ENCODE measurements around the gene MYOM3.

The MYOM3 gene

DNA sequence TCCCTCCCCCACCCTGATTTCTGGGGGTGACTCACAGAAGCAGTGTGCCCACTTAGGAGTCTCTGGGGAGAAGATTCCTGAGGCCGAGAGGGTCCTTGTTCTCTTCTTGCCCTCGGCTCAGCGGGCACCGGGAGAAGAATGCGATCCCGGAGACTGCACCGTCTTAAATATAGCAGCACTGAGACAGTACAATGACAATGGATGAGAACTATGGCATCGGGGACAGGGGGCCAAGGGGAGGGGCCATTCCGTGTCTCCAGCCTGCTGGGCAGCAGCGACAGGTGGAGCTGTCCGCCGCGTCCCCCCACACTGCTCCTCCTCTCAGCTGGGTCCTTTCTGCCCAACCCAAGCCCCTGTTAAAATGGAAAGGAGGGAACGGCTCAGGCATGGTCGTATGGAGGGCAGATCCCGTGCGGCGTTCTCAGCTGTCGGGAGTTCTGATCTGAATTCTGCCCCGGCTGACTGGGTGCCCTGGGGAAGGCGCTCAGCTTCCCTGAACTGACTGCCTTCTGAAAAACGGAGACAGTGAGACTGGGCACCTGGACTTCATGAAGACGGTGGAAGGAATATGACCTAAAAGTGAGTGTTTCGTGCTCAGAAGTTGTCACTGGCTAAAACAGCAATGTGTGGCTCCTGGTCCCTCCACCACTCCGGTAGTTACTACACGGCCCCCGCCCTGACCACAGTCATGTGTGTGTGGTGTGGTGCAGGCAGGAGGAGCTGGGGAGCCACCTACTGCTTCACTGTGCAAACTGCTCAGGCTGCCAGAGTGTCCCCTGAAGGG, at the start of gene MYOM3:
Gene MYOM3, minus strand, starts transcription at position 140 of the 784 bp plus-strand sequence. CDS start 3,499 bp downstream, outside the sequence.
- DNase-seq (ENCODE audit: low spot score), result peak; percentile 44

DNA sequence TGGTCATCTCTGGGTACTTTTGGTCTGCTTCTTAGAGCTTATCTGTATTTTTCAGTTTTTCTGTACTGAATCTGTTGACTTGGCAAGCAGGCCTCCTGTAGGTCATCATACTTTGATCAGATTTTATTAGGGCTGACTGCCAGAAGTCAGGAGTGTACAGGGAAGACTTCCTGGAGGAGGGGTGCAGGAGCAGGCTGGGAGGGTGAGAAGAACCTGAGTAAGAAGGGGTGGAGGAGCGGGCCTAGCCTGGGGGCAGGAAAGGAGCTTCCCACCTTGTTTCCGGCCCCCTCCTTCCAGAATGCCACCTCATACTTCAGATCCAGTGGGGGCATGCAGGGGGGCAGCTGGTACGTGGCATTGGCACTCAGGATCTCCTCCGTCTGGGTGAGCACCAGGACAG, 49.3 kb upstream of the MYOM3 start:
- DNase-seq (ENCODE audit: low spot score), result no peak

DNA sequence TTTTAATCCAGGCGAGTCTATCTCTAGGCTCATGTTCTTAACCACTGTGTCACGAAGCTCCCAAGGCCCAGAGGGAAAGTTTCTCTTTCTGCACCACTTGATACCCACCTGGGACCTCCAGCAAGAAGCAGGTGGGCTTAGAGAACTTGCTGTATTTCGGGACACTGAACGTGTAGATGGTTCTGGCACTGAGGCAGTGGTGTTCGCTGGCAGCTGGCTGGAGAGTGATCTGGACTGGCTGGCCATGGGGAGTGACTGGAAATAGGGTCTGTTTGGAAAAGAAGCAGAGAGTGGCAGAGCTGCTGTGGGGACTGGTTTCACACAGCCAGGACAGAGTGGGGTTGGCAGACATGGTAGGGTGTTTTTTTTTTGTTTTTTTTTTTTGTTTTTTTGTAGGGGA, 47.4 kb upstream of the MYOM3 start:
- no peak for DNase-seq (ENCODE audit: low spot score)

DNA sequence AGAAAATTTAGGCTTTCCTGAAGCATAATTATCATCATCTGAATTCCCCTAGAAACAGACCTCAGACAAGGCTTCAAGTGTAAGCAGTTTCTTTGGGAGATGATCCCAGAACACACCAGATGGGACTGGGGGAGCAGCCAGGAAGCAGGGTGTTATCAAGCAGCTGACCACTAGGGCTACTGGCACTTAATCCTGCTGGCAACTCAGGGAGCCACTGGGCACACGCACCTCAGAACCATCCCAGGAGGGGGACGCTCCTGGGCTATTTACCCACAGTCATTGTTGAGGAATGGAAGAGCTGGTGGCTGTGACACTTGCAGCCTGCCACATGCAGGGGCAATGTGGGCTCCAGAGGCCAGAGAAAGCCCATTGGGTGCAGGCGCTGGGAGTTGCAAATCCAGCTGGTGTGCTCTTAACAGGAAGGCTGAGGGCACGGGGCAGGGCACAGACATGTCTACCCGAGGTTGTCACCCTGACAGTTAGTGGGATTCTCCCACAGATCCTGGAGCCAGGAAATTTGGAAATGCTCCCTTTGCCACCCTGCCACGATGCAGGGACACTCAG, 46.1 kb upstream of the MYOM3 start:
- DNase-seq (ENCODE audit: low spot score), result no peak

DNA sequence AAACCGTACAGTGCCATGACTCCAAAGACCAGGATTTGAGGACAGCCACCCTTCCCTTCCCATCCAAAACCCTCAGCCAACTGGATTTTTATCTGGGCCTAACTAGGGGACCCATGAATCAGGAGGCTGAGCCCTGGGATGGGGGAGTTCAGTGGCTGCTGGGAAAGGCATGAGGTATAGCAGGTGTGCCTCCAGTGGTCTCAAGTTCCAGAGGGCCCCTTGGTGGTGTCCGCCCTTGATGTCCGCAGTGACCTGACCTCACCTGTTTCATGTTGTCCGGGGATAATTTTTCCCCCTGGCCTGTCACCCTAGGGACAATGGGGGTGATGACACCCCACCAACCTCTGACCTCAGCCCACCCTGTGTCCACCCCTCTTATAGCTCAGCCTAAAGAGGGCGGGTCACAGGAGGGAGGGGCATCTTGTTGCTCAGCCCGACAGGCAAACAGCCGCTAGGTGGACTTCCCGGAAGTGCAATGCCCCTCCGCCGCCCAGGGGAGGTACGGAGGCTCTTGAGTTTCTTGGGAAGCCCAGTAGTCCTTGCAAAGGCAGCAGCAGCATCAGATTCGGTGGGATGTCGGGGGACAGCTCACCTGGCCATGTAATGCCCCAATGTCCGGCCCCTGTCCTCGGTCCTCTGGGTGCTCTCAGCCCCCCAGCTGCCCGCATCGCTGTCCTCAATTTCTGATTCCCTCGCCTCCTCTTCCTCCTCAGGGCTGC, 44.8 kb upstream of the MYOM3 start:
- no peak for DNase-seq (ENCODE audit: low spot score)

DNA sequence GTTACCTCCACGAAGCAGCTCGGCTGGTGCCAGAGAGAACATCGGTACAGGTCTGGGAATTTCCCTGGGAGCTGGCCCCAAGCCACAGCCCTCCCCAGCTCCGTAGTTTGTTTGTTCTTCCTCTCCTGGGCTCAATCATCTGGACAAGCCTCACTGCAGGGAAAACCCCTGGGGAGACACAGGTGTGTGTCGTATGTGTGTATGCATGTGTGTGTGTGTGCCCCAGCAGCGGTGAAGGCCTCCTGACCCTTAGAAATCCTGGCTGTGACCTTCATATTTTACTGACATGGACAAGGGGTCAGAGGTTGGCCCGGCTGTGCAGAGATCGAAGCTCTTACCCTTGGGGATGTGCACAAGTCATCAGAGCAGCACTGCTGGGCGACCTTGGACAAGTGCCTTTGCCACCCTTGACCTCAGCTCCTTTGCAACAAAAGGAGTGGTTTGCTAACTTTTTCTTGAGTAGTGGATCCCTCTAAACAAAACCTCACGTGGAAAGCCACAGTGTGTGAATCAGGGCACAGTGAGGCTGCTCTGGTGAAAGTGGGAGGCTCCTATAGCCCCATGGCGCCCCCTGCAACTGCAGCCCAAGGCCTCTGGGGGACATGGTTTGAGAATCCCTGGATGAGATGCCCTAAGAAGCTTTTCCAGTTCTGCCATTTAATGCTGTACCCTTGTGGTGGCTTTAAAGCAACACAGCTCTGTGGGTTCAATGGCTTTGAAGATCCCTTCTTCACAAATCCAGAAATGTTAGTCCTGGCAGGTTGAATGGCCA, 43.3 kb upstream of the MYOM3 start:
- no peak for DNase-seq (ENCODE audit: low spot score)

DNA sequence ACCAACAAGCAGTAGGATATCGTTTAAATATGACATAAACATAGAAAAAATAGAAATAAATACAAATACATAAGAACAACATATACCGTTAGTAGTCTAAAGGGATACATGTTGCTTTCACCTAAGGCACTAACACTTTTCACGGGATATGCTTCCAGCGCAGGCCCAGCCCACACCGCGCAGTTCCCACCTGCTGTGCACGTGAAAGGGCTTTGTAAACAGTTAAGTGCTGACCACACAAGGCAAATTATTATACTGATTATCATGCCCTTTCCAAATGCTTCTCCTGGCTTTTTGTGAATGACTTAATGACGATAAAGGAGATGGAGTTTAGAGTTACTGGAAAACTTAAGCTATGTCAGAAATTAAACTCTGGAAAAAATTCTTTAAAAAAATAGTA, 42.3 kb upstream of the MYOM3 start:
- no peak for DNase-seq (ENCODE audit: low spot score)

DNA sequence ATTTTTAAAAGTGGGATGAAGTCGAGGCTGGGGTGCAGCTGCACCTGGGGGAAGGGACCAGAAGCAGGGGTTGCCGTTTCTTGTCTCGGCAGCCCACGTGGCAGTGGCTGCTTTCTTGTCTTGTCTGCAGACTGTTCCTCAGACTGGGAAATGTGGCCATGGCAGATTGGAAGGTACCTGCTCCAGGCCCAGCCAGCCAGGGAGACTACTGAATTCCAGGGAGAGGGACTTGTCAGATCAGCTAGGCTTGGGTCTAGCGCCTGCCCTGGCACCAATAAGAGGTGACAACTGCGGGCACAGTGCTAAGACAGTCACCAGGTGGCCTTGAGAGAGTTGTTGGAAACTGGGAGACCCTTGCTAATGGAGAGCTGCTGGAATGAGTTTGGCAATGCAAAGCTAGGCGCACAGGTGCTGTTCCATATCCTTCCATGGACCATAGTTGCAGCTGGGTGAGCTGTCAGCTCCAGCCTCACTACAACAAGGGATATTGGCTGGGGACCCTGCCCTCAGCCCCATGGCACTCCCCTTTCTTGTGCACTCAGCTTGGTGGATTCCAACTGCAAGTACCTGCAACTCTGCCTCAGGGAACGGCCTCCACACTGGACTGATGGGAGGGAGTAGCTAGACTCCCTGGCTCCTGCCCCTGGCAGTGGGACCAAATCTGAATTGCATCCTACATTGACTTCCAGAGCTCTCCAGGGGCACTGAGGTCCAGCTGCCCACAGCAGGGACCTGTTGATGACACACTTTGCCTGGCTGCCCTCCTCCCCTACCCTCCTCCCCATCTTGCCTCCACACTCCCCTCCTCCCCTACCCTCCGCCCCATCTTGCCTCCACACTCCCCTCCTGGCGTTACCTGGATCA, 40.9 kb upstream of the MYOM3 start:
- no peak for DNase-seq (ENCODE audit: low spot score)

DNA sequence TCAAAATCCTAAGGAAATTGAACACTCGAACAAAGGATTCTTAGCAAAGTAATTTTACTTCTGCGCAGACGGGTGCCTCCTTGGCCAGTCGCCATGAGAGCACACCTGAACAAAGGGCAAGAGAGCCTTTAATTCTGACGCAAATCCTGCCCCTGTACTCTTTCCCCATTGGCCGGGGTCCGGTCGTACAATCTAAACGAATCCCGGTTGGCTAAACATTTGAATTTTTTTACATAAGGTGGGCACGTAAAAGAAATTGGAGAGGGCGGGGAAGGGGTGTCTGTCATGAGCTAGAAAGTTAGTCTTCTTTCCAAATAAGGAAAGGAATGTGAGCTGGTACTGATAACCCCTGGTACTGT, 39.2 kb upstream of the MYOM3 start:
- no peak for DNase-seq (ENCODE audit: low spot score)

DNA sequence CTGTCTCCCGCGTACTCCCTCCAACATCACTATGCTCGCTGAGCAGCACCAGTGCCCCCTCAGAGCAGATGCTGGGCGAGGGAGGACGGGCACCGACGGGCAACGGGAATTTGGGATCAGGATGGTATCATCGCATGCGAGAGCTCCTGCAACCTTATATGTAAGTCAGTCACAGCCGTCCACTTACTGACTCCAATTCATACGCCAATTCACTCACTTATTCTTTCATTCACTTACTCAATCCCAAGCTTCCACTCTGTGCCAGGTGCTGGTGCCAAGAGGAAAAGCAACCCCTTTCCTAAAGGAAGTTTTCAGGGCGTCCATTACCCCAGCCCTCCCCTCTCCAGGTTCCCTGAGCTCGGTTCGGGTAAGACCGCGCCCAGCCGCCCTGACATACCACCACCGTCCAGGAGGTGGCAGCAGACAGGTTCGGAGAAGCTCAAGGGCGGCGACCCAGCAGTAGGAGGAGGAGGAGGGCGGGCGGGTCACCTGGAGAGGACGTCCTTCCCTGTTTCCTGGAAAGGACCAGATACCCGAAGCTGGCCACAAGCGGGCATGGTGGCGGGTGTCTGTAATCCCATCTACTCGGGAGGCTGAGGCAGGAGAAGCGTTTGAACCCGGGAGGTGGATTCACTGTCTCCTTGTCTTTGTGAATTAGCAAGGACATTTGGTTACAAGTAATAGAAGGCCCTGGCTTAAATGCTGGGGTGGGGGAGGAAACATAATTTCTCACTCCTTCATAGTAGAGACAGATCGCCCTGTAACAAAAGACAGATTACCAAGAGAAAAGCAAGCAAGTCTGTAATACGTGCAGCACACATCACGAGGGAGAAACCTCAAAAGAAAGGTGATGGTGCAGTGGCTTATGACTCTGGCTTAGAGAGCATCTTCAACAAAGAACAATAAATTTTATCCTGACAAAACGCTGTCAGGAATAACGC, 38.6 kb upstream of the MYOM3 start:
- DNase-seq (ENCODE audit: low spot score), result peak; percentile 86

DNA sequence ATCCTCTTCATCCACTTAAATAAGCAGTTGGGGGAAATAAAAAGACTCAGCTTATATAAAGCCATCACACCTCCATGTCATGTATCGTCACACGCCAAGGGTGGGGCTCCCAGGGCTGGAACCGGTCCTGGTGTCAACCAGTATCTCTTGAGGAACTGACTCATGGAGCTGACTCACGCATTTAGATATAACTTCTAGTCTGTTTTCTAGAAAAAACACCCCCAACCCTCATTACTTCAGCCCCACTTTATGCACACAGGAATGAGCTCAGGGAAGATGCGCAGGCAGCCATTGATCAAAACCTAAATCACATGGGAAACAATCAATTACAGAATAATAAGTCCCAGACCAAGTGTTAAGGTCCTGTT, 37.9 kb upstream of the MYOM3 start:
- peak; percentile 30 for DNase-seq (ENCODE audit: low spot score)

DNA sequence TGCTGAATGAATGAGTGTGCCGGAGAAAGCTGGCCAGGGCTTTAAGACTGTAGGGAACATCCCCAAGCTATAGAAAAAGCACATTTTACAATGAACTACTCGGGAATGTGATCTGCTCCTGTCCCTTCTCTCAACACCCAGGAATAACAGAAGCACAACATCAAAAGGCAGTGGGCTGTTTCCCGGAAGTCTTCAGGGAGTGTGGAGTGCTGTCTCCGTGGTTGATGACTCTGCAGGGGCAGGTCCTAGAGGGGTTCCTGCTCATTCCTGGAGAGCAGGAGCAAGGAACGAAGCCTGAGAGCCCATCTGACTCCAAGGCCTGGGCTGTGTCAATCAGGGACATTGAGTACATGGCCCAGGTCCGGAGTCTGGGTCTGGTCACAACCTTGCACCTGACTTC, 35.9 kb upstream of the MYOM3 start:
- no peak for DNase-seq (ENCODE audit: low spot score)

DNA sequence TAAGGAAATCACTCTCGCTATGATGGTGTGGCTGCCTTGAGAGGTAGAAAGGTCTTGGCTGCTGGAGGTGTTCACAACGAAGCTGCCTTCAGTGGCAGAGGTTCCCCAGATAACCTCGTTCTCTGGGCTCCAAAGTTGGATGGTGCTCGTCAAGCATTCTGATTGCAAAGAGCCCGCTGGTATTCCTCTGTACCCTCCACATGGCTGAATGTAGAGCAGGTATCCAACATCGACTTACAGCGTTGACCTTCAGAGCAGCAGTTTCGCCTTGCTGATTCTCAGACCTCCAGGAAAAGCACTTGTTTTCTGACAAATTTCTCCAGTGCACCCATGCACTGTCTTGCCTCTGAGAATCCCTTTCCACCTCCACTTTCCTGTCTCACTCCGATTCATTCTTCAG, 35.3 kb upstream of the MYOM3 start:
- DNase-seq (ENCODE audit: low spot score), result no peak

DNA sequence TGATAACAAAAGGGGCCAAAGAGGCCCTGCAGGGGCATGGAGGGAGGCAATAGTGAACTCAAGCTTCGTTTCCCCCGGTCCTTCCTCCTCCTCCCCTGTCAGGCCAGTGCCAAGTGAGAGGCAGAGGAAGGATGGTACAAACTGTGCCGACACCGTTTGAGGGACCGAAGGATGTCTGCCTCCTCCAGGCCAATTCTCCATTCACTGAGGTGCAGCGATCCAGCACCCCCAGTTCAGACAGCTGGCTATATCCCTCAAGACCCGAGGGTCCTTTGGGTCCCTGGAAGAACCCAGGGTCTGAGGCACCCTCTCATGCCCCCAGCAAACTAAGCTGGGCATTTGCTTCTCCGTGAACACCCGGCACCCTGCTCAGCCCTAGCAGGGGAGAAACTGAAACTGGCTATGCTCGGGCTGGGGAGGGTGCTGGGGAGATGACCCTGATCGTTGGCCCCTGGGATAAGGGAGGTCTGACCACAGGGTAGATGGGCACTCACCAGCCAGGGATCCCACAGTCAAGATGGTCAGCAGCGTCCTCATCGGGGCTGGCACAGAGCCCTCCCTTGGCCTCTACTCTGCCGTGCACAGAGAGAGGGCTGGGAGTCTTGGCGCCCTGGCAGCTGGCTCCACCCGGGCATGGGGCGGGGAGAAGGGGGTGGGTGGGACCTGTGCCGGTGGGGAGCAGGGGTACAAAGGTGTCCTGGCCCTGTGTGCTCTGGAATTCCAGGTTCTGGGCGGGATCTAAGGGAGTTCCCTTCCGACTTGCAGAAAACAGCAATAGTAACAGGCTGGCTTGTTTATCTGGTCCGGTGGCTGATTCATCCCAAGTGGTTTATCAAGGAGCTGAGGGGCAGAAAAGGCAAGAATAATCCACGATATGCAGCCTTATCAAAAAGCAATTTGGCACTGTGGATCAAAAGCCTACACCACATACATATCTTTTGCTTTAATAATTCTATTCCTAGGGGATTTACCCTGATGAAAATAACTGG, 30.9 kb upstream of the MYOM3 start, which contains the start of gene IL22RA1:
Gene IL22RA1, minus strand, starts transcription at position 595 of the 989 bp plus-strand sequence. Its CDS starts 58 bp downstream, at position 537.
- DNase-seq (ENCODE audit: low spot score), result no peak

DNA sequence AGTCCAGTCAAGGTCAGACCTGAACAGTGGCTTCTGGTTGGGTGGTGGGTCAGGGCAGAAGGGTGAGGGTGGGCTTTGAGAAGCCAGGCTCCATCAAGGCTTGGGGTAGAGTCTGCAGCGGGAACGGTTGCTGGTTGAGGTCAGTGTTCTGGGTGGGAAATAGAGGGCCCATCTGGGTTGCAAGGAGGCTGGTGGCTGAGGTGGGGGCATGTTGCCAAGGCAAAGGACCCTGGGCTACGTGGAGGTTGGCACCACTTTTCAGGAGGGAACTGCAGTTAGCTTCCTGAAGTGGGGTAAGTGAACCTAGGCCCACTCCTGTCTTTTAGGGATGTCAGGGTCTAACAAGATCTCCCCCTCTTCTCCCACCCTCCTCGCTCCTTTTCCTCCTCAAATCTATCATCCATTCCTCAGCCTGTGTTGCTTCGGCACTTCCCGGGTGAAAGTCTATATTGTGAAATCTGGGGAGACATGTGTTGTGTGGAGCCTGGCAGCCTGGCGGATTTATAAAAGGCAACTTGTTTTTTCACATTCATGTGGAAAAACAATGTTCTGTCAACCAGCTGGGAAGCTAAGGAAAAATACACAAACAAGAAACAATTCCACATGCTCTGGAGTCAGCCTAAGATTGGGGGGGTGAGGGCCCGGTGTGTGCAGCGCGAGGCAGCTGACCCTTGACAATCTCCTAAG, 29.5 kb upstream of the MYOM3 start:
- DNase-seq (ENCODE audit: low spot score), result no peak

DNA sequence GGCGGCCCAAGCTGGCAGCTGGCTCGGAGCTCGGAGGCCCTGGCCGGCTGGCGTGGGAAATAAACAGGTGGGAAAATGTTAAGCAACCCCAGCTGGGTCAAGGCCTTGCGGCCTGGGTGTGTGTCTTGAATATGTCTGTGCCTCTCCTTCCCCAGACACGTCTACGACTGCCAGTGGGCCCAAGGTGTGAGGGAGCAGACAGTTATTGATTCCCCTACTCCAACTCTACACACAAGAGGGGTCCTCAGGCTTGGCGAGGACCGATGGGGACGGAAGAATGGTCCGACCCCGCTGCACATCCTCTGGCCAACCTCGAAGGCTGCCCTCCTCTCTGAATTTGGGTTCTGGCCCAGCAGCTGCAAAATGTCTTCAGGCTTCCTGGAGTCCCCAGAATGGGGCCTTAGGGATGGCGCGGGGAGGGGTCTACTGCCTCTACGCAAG, 28.8 kb upstream of the MYOM3 start:
- no peak for DNase-seq (ENCODE audit: low spot score)

DNA sequence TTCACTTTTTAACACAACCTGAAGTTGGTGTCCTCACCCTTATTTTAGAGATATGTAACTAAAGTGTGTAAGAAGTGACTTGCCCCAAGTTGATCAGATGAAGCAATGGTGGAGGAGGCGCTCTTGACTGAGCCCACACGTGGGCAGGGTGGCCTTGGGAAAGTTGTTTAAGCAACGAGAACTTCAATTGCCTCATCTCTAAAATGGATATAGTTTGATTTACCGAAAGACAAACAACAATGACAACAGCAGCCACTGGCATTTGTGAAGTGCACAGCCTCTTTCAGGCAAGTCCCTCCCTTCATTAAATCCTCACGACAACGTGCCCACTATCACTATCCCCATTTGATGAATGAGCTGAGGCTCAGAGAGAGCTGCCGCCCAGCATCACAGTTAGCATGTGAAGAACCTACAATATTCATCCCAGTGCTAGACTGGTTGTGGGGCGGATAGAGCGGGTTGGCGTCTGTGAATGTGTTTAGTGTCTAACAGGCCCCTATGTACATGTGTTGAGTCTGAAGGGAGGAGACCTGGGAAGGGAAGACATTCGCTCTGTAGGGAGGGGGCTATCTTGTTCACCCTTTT, 28.0 kb upstream of the MYOM3 start:
- DNase-seq (ENCODE audit: low spot score), result no peak

DNA sequence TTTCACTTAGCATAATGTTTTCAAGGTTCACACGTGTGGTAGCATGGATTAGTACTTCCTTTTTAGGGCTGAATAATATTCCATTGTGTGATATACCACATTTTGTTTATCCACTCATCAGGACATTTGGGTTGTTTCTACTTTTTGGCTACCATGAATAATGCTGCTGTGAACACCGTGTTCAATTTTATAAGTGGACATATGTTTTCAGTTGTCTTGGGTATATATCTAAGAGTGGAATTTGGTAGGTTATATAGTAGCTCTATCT, 27.2 kb upstream of the MYOM3 start:
- no peak for DNase-seq (ENCODE audit: low spot score)
